GM23338 (cell line): ENCODE data around the gene ING1. TPM values are rescaled to one million over a fixed set of nuclear protein-coding genes. Genes with fewer than 3 reads are reported as not detected.

Source experiments
- ATAC-seq: fragments of 200-7000 bp; cut with Tn5 transposase; 3 replicates; pipeline ENCODE4 v1.9.1; 2020
- DNase-seq: peaks from one replicate; pipeline ENCODE4 v3.0.0-alpha.2; 2015; ENCODE audit warnings: low spot score
- H2AFZ ChIP-seq: fragments of 200-600 bp; sonication (generic); 2 replicates; pipeline ENCODE4 v1.8.0; 2016; ENCODE audit warnings: antibody characterized with exemption, mild to moderate bottlenecking, moderate library complexity
- H3F3A ChIP-seq: fragments of 200-600 bp; sonication (generic); replicated peaks from 2 replicates; pipeline ENCODE4 v1.8.0; 2017; ENCODE audit warnings: antibody characterized with exemption, mixed run types, low read depth
- H3K27ac ChIP-seq: fragments of 200-600 bp; sonication (generic); 2 replicates; pipeline ENCODE4 v1.6.1; 2016; ENCODE audit warnings: low read depth
- H3K27me3 ChIP-seq: fragments of 200-600 bp; sonication (generic); 2 replicates; pipeline ENCODE4 v1.8.0; 2016; ENCODE audit warnings: mild to moderate bottlenecking, mixed run types, moderate library complexity; ENCODE audit not compliant: insufficient read depth
- H3K36me3 ChIP-seq: fragments of 200-600 bp; sonication (generic); 2 replicates; pipeline ENCODE4 v1.8.0; 2016; ENCODE audit warnings: mild to moderate bottlenecking; ENCODE audit not compliant: insufficient read depth
- H3K4me1 ChIP-seq: fragments of 200-600 bp; sonication (generic); 2 replicates; pipeline ENCODE4 v1.8.0; 2016; ENCODE audit warnings: mild to moderate bottlenecking, moderate library complexity; ENCODE audit not compliant: insufficient read depth
- H3K4me2 ChIP-seq: fragments of 200-600 bp; sonication (generic); 2 replicates; pipeline ENCODE4 v1.7.1; 2017; ENCODE audit warnings: mixed run types
- H3K4me3 ChIP-seq: fragments of 200-600 bp; sonication (generic); 2 replicates; pipeline ENCODE4 v1.6.1; 2016; ENCODE audit warnings: mixed run types
- H3K79me2 ChIP-seq: fragments of 200-600 bp; sonication (generic); replicated peaks from 2 replicates; pipeline ENCODE4 v1.8.0; 2017; ENCODE audit warnings: mild to moderate bottlenecking; ENCODE audit not compliant: insufficient read depth
- H3K9me2 ChIP-seq: fragments of 200-600 bp; sonication (generic); 2 replicates; pipeline ENCODE4 v1.8.0; 2017; ENCODE audit not compliant: insufficient read depth
- H4K20me1 ChIP-seq: fragments of 200-600 bp; sonication (generic); replicated peaks from 2 replicates; pipeline ENCODE4 v1.8.0; 2017; ENCODE audit warnings: mild to moderate bottlenecking; ENCODE audit not compliant: insufficient read depth
- H3K27ac Mint-ChIP-seq: 2 replicates; pipeline ENCODE4 v1.8.0; 2020; ENCODE audit warnings: inconsistent platforms, mild to moderate bottlenecking, moderate library complexity, mixed read lengths
- H3K27me3 Mint-ChIP-seq: 3 replicates; pipeline ENCODE4 v1.8.0; 2022; ENCODE audit warnings: low read depth, mild to moderate bottlenecking, moderate library complexity, mixed read lengths, inconsistent platforms; ENCODE audit not compliant: insufficient read depth, poor library complexity
- H3K36me3 Mint-ChIP-seq: 3 replicates; pipeline ENCODE4 v1.8.0; 2021; ENCODE audit warnings: low read depth, mild to moderate bottlenecking, inconsistent platforms, moderate library complexity, mixed read lengths
- H3K4me1 Mint-ChIP-seq: 3 replicates; pipeline ENCODE4 v1.8.0; 2020; ENCODE audit warnings: mild to moderate bottlenecking, inconsistent platforms, mixed read lengths
- H3K4me3 Mint-ChIP-seq: 3 replicates; pipeline ENCODE4 v1.8.0; 2021; ENCODE audit warnings: moderate library complexity, mild to moderate bottlenecking, inconsistent platforms, mixed read lengths
- H3K9me3 Mint-ChIP-seq: 3 replicates; pipeline ENCODE4 v1.8.0; 2020; ENCODE audit warnings: moderate library complexity, mild to moderate bottlenecking, inconsistent platforms, mixed read lengths
- CREB1 ChIP-seq: fragments of 250-450 bp; sonication (Bioruptor Pico); IDR thresholded peaks from 2 replicates; pipeline ENCODE4 v1.5.0; 2020; ENCODE audit warnings: low read depth, mild to moderate bottlenecking, moderate library complexity
- CTCF ChIP-seq, 2 experiments: fragments of 200-600 bp in 1 of 2; sonication (generic) in 1 of 2; conservative IDR thresholded peaks; 2 replicates each; pipeline versions ENCODE4 v1.5.1 to v1.6.1; 2016 to 2017; ENCODE audit warnings: antibody characterized with exemption in 2 of 2, low read depth in 2 of 2, mild to moderate bottlenecking in 2 of 2, moderate library complexity in 1 of 2
- ETS1 ChIP-seq: IDR thresholded peaks from 2 replicates; pipeline ENCODE4 v1.6.1; 2016; ENCODE audit warnings: antibody characterized with exemption
- EZH2 ChIP-seq: fragments of 200-600 bp; sonication (generic); IDR thresholded peaks from one replicate; pipeline ENCODE4 v1.8.0; 2017; ENCODE audit warnings: antibody characterized with exemption, mild to moderate bottlenecking, low read depth; ENCODE audit not compliant: unreplicated experiment
- EZH2phosphoT487 ChIP-seq: fragments of 200-600 bp; sonication (generic); IDR thresholded peaks from one replicate; pipeline ENCODE4 v1.8.1; 2018; ENCODE audit warnings: antibody characterized with exemption; ENCODE audit not compliant: unreplicated experiment
- JUNB ChIP-seq: IDR thresholded peaks from one replicate; pipeline ENCODE4 v1.6.1; 2016; ENCODE audit warnings: antibody characterized with exemption; ENCODE audit not compliant: unreplicated experiment
- NANOG ChIP-seq: IDR thresholded peaks from 2 replicates; pipeline ENCODE4 v1.6.1; 2016; ENCODE audit warnings: antibody characterized with exemption, borderline replicate concordance
- POLR2AphosphoS5 ChIP-seq: IDR thresholded peaks from 2 replicates; pipeline ENCODE4 v1.6.1; 2016; ENCODE audit warnings: antibody characterized with exemption, low read depth
- REST ChIP-seq: IDR thresholded peaks from one replicate; pipeline ENCODE4 v1.6.1; 2018; ENCODE audit warnings: antibody characterized with exemption; ENCODE audit not compliant: unreplicated experiment
- STAT1 ChIP-seq: IDR thresholded peaks from one replicate; pipeline ENCODE4 v1.6.1; 2016; ENCODE audit warnings: antibody characterized with exemption; ENCODE audit not compliant: unreplicated experiment
- ZNF114 ChIP-seq: fragments of 250-450 bp; sonication (Bioruptor Pico); IDR thresholded peaks from 2 replicates; pipeline ENCODE4 v1.5.0; 2020; ENCODE audit warnings: mild to moderate bottlenecking, moderate library complexity
- ZNF331 ChIP-seq: fragments of 250-450 bp; sonication (Bioruptor Pico); IDR thresholded peaks from 2 replicates; pipeline ENCODE4 v1.5.0; 2020; ENCODE audit warnings: low read depth, mild to moderate bottlenecking, moderate library complexity
- ZNF462 ChIP-seq: fragments of 250-450 bp; sonication (Bioruptor Pico); IDR thresholded peaks from 2 replicates; pipeline ENCODE4 v1.5.0; 2020; ENCODE audit warnings: mild to moderate bottlenecking, moderate library complexity
- long read RNA-seq: library from polyadenylated mRNA; unstranded; transcript quantifications from one replicate; pipeline ENCODE4 v2.0.0, GENCODE V29; 2020; ENCODE audit not compliant: unreplicated experiment
- polyA plus RNA-seq: library from polyadenylated mRNA; unstranded; fragments of >200 nt; fragmentation: Nextera tagmentation; extraction: Ambion mirVana; gene quantifications from 2 replicates; pipeline ENCODE4 v1.2.1, GENCODE V29; 2016
- total RNA-seq: library from RNA; depleted of rRNA; stranded (reverse); fragments of >200 nt; shearing (Covaris generic); gene quantifications from 2 replicates; pipeline ENCODE4 v1.2.3, GENCODE V29; 2014; rRNA removed

ING1 gene
- total RNA-seq (34.4 and 35.8 TPM in 2 replicates), polyA plus RNA-seq (26.9 and 27.4 TPM in 2 replicates)
- long read RNA-seq, transcript ING1-203 (2 exons, 2,870 nt), result major isoform, 6 of 8 reads
- long read RNA-seq, partial matches to known transcripts, result 0 of 8 reads
- long read RNA-seq, other reads (novel, unspliced or antisense), result 2 of 8 reads

- peak within 1 kb of the TSS; percentile 98 for H3K4me3 Mint-ChIP-seq
- TF ChIP-seq ZNF462 (CRISPR knock-in tag) (no peak), JUNB (no peak), EZH2 (no peak), STAT1 (no peak), EZH2phosphoT487 (no peak), CREB1 (CRISPR knock-in tag) (no peak), ETS1 (no peak), REST (no peak), POLR2AphosphoS5 (no peak), NANOG (no peak), ZNF331 (no peak), ZNF114 (CRISPR knock-in tag) (no peak), CTCF (conservative IDR thresholded peaks at IDR 0.05; ENCODE audit: low read depth in 2 of 2) (no peak)
- Histone ChIP-seq H3K4me1 (peaks cover 18% of the 10 kb centered on the region), H3F3A (peaks cover 9% of the 10 kb centered on the region; the same call in 1 of the 2 replicates), H3K79me2 (peaks cover 41% of the 10 kb centered on the region), H4K20me1 (peaks cover 27% of the 10 kb centered on the region), H3K4me2 (peak within 1 kb of the TSS; percentile 90), H3K27me3 (no peaks in the 10 kb centered on the region), H3K27ac (peak within 1 kb of the TSS; percentile 94), H2AFZ (no peak within 1 kb of the TSS), H3K4me3 (peak within 1 kb of the TSS; percentile 80), H3K36me3 (no peaks in the 10 kb centered on the region), H3K9me2 (no peaks in the 10 kb centered on the region)
- H3K36me3 Mint-ChIP-seq, result peaks cover 4% of the 10 kb centered on the region; the same call in 2 of the 3 replicates
- H3K4me1 Mint-ChIP-seq, result peaks cover 20% of the 10 kb centered on the region
- peak within 1 kb of the TSS; percentile 99 for H3K27ac Mint-ChIP-seq
- H3K27me3 Mint-ChIP-seq, result peaks cover 15% of the 10 kb centered on the region
- peaks cover 5% of the 10 kb centered on the region; the same call in 1 of the 3 replicates for H3K9me3 Mint-ChIP-seq
- DNase-seq (no peak), ATAC-seq (no peak)
Observed at GRCh38 chr13:110713642-110713952, at the start of gene ING1. Gene ING1 (plus strand): TSS chr13:110713700. CDS start chr13:110714150, 450 bp downstream.
